Testis (tissue), 2 donors: Measurements from ENCODE around the gene ERI2.

Experiments
- CTCF ChIP-seq, 3 experiments: fragments of 450-650 bp in 2 of 3; fragments of 200-600 bp in 1 of 3; sonication (generic) in 1 of 3; IDR thresholded peaks; one replicate each; pipeline ENCODE4 v1.5.1; 2016 to 2019; ENCODE audit warnings: antibody characterized with exemption in 3 of 3, mild to moderate bottlenecking in 2 of 3, moderate library complexity in 1 of 3
- POLR2A ChIP-seq: fragments of 450-650 bp; IDR thresholded peaks from one replicate; pipeline ENCODE4 v1.6.1; 2017; ENCODE audit warnings: antibody characterized with exemption, mild to moderate bottlenecking, moderate library complexity

- TF ChIP-seq CTCF (IDR thresholded peaks at IDR 0.05): no peak
- no peak for TF ChIP-seq POLR2A
Observed at GRCh38 chr16:20781697-20782096, 24.6 kb downstream of the ERI2 start.
